KMS-11 (cell line): Measurements from ENCODE around the gene TP53TG5.

ENCODE experiments used
- H2AFZ ChIP-seq: fragments of 200-600 bp; sonication (generic); 2 replicates; pipeline ENCODE4 v1.6.1; 2016; ENCODE audit warnings: antibody characterized with exemption, mixed run types, low read depth
- H3K27ac ChIP-seq: fragments of 200-600 bp; sonication (generic); 2 replicates; pipeline ENCODE4 v1.6.1; 2016; ENCODE audit warnings: mild to moderate bottlenecking, mixed run types
- H3K27me3 ChIP-seq: fragments of 200-600 bp; sonication (generic); 2 replicates; pipeline ENCODE4 v1.6.1; 2017; ENCODE audit warnings: mild to moderate bottlenecking, low read depth, mixed run types, moderate library complexity; ENCODE audit not compliant: insufficient read depth
- H3K36me3 ChIP-seq: fragments of 200-600 bp; sonication (generic); 2 replicates; pipeline ENCODE4 v1.6.1; 2017; ENCODE audit warnings: mild to moderate bottlenecking, mixed run types; ENCODE audit not compliant: insufficient read depth
- H3K4me1 ChIP-seq: fragments of 200-600 bp; sonication (generic); 2 replicates; pipeline ENCODE4 v1.6.1; 2016; ENCODE audit warnings: mild to moderate bottlenecking, low read depth, mixed run types; ENCODE audit not compliant: poor library complexity, severe bottlenecking
- H3K4me2 ChIP-seq: fragments of 200-600 bp; sonication (generic); 2 replicates; pipeline ENCODE4 v1.7.0; 2016; ENCODE audit warnings: mild to moderate bottlenecking, mixed run types
- H3K4me3 ChIP-seq: fragments of 200-600 bp; sonication (generic); IDR thresholded peaks from 2 replicates; pipeline ENCODE4 v1.6.1; 2017; ENCODE audit warnings: low read depth, low read length, mixed read lengths; ENCODE audit not compliant: insufficient read depth
- H3K79me2 ChIP-seq: fragments of 200-600 bp; sonication (generic); 2 replicates; pipeline ENCODE4 v1.6.1; 2016; ENCODE audit warnings: low read depth, mixed run types; ENCODE audit not compliant: insufficient read depth
- H3K9ac ChIP-seq: fragments of 200-600 bp; sonication (generic); 2 replicates; pipeline ENCODE4 v1.6.1; 2016; ENCODE audit warnings: mild to moderate bottlenecking, mixed run types
- H4K20me1 ChIP-seq: fragments of 200-600 bp; sonication (generic); 2 replicates; pipeline ENCODE4 v1.6.1; 2016; ENCODE audit warnings: mild to moderate bottlenecking, mixed run types; ENCODE audit not compliant: insufficient read depth
- CTCF ChIP-seq: fragments of 200-600 bp; sonication (generic); conservative IDR thresholded peaks from 2 replicates; pipeline ENCODE4 v1.6.1; 2017; ENCODE audit warnings: low read depth, mild to moderate bottlenecking, antibody characterized with exemption, low read length, moderate library complexity, mixed read lengths

TP53TG5 gene

GRCh38 chr20:45339084-45339483 is 39.0 kb downstream of the TP53TG5 start:
- no peaks in the 10 kb centered on the region for H4K20me1 ChIP-seq
- H2AFZ ChIP-seq, result no peak overlapping the region
- peaks cover 32% of the 10 kb centered on the region for H3K4me1 ChIP-seq
- TF ChIP-seq CTCF, result no peak
- H3K4me2 ChIP-seq, result peak overlapping the region; percentile 20; the same call in 1 of the 2 replicates
- no peak overlapping the region for H3K4me3 ChIP-seq
- H3K9ac ChIP-seq, result no peak overlapping the region
- no peak overlapping the region for H3K27ac ChIP-seq
- H3K27me3 ChIP-seq, result no peaks in the 10 kb centered on the region
- no peaks in the 10 kb centered on the region for H3K36me3 ChIP-seq
- H3K79me2 ChIP-seq, result no peaks in the 10 kb centered on the region; the same call in none of the 2 replicates

- Histone ChIP-seq H3K27me3 (no peaks in the 10 kb centered on the region), H3K4me3 (no peak overlapping the region), H4K20me1 (no peaks in the 10 kb centered on the region), H3K4me1 (peaks cover 32% of the 10 kb centered on the region), H3K27ac (no peak overlapping the region), H3K79me2 (no peaks in the 10 kb centered on the region; the same call in 1 of the 2 replicates), H3K9ac (no peak overlapping the region), H3K36me3 (no peaks in the 10 kb centered on the region), H3K4me2 (no peak overlapping the region; the same call in 1 of the 2 replicates), H2AFZ (no peak overlapping the region)
- TF ChIP-seq CTCF, result no peak
Observed at GRCh38 chr20:45338121-45339030, 39.7 kb downstream of the TP53TG5 start.

GRCh38 chr20:45337367-45338120 is 40.6 kb downstream of the TP53TG5 start:
- H3K27ac ChIP-seq, result no peak overlapping the region

More at GRCh38 chr20:45337367-45338120, 40.6 kb downstream of the TP53TG5 start:
- H3K4me1 ChIP-seq, result peaks cover 32% of the 10 kb centered on the region
- H3K27me3 ChIP-seq, result no peaks in the 10 kb centered on the region
- no peaks in the 10 kb centered on the region for H4K20me1 ChIP-seq
- no peak overlapping the region for H3K4me3 ChIP-seq
- no peak overlapping the region for H3K9ac ChIP-seq
- H3K79me2 ChIP-seq, result no peaks in the 10 kb centered on the region
- H3K4me2 ChIP-seq, result no peak overlapping the region; the same call in 1 of the 2 replicates
- H3K36me3 ChIP-seq, result no peaks in the 10 kb centered on the region
- TF ChIP-seq CTCF, result no peak
- no peak overlapping the region for H2AFZ ChIP-seq
